ENCODE measurements around the gene ENOSF1. TPM values are rescaled to one million over a fixed set of nuclear protein-coding genes. Genes with fewer than 3 reads are reported as not detected.

ENOSF1 gene
- total RNA-seq, 1 experiment from 2014 or later = 39.2 TPM

DNA sequence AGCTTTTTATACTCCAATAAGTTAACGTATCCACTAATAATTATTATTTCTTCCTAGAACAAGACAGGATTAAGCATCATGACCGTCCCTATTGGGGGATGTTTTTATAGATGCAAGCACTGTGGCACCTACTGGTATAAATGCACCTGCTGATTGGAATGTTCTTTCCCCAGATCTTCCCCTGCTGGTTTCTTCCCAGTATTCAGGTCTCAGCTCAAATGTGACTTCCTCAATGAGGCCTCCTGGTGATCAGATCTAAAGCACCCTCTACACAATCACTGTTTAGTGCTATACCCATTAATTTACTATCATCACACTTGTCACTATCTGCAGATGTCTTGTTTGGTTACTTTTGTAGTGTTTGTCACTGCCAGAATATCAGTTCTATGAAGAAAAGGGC, 58.9 kb downstream of the ENOSF1 start:
- BruUV-seq (replicated peaks) = no TSS peak
- H3K4me3 ChIP-seq (ENCODE audit: low read depth, low read length, poor library complexity, severe bottlenecking) = no peak overlapping the region
- H3K27me3 ChIP-seq (replicated peaks; ENCODE audit: insufficient read depth, low read depth, low read length, poor library complexity) = no peaks in the 10 kb centered on the region
- TF ChIP-seq EZH2 (IDR thresholded peaks at IDR 0.05; ENCODE audit: borderline replicate concordance, low read depth, low read length, poor library complexity, severe bottlenecking) = no peak
- TF ChIP-seq, protein P1, sequence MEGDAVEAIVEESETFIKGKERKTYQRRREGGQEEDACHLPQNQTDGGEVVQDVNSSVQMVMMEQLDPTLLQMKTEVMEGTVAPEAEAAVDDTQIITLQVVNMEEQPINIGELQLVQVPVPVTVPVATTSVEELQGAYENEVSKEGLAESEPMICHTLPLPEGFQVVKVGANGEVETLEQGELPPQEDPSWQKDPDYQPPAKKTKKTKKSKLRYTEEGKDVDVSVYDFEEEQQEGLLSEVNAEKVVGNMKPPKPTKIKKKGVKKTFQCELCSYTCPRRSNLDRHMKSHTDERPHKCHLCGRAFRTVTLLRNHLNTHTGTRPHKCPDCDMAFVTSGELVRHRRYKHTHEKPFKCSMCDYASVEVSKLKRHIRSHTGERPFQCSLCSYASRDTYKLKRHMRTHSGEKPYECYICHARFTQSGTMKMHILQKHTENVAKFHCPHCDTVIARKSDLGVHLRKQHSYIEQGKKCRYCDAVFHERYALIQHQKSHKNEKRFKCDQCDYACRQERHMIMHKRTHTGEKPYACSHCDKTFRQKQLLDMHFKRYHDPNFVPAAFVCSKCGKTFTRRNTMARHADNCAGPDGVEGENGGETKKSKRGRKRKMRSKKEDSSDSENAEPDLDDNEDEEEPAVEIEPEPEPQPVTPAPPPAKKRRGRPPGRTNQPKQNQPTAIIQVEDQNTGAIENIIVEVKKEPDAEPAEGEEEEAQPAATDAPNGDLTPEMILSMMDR (conservative IDR thresholded peaks at IDR 0.05; ENCODE audit: low read depth, low read length) = no peak
- DNase-seq (ENCODE audit: low spot score) = no peak
- H3K36me3 ChIP-seq (ENCODE audit: insufficient read depth, low read length, poor library complexity, severe bottlenecking) = no peaks in the 10 kb centered on the region
- H3K4me1 ChIP-seq (ENCODE audit: insufficient read depth, low read length, poor library complexity, severe bottlenecking) = peaks cover 8% of the 10 kb centered on the region
- intact Hi-C loops (cut with micrococcal nuclease; ENCODE audit: unreplicated experiment) = no loop called here
- no peak overlapping the region for H3K27ac ChIP-seq (ENCODE audit: low read depth, low read length, poor library complexity, severe bottlenecking)
- no peaks in the 10 kb centered on the region for H3K9me3 ChIP-seq (ENCODE audit: low read depth, low read length, poor library complexity, severe bottlenecking)
- POLR2A ChIA-PET (ENCODE audit: low non-redundant PET) = no interaction called here
- CTCF ChIA-PET = no interaction called here

DNA sequence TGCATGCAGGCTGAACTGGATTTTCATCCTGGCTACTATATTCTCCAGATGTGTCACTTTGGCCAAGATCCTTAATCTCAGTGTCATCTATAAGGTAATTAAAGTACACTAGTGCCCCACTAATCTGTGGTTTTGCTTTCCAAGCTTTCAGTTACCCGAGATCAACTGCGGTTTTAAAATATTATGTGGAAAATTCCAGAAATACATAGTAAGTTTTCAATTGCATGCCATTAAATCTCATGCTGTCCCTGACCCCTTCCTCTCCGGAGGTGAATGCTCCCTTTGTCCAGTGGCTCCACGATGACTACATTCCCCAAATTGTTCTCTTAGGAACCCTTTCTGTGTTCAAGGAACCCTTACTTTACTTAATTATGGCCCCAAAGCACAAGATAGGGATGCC, 60.3 kb downstream of the ENOSF1 start:
- POLR2A ChIA-PET (ENCODE audit: low non-redundant PET) = no interaction called here
- no peak for TF ChIP-seq EZH2 (IDR thresholded peaks at IDR 0.05; ENCODE audit: borderline replicate concordance, low read depth, low read length, poor library complexity, severe bottlenecking)
- TF ChIP-seq, protein P1 (conservative IDR thresholded peaks at IDR 0.05; ENCODE audit: low read depth, low read length) = no peak
- no peak for DNase-seq (ENCODE audit: low spot score)
- CTCF ChIA-PET = no interaction called here
- Histone ChIP-seq H3K4me1 (ENCODE audit: insufficient read depth, low read length, poor library complexity, severe bottlenecking) (peaks cover 8% of the 10 kb centered on the region), H3K9me3 (ENCODE audit: low read depth, low read length, poor library complexity, severe bottlenecking) (no peaks in the 10 kb centered on the region), H3K36me3 (ENCODE audit: insufficient read depth, low read length, poor library complexity, severe bottlenecking) (no peaks in the 10 kb centered on the region), H3K27ac (ENCODE audit: low read depth, low read length, poor library complexity, severe bottlenecking) (no peak overlapping the region), H3K27me3 (replicated peaks; ENCODE audit: insufficient read depth, low read depth, low read length, poor library complexity) (no peaks in the 10 kb centered on the region), H3K4me3 (ENCODE audit: low read depth, low read length, poor library complexity, severe bottlenecking) (no peak overlapping the region)
- no TSS peak for BruUV-seq (replicated peaks)
- intact Hi-C loops (cut with micrococcal nuclease; ENCODE audit: unreplicated experiment) = no loop called here

DNA sequence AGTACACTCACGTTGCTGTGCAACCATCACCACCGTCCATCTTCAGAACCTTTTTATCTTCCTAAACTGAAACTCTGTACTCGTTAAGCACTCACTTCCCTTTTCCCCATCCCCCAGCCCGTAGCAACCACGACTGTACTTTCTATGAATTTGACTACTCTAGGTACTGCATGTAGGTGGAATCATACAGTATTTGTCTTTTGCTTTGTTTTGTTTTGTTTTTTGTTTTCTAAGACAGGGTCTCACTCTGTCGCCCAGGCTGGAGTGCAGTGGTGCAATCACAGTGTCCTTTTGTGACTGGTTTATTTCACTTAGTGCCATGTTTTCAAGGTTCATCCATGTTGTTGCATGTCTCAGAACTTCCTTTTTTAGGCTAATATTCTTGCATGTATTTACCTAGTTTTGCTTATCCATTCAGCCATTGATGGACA, 62.0 kb downstream of the ENOSF1 start:
- POLR2A ChIA-PET (ENCODE audit: low non-redundant PET) = no interaction called here
- CTCF ChIA-PET = no interaction called here

More for the DNA sequence above, 62.0 kb downstream of the ENOSF1 start:
- Histone ChIP-seq H3K9me3 (ENCODE audit: low read depth, low read length, poor library complexity, severe bottlenecking) (no peaks in the 10 kb centered on the region), H3K4me1 (ENCODE audit: insufficient read depth, low read length, poor library complexity, severe bottlenecking) (peaks cover 8% of the 10 kb centered on the region), H3K36me3 (ENCODE audit: insufficient read depth, low read length, poor library complexity, severe bottlenecking) (no peaks in the 10 kb centered on the region), H3K4me3 (ENCODE audit: low read depth, low read length, poor library complexity, severe bottlenecking) (no peak overlapping the region), H3K27ac (ENCODE audit: low read depth, low read length, poor library complexity, severe bottlenecking) (no peak overlapping the region), H3K27me3 (replicated peaks; ENCODE audit: insufficient read depth, low read depth, low read length, poor library complexity) (no peaks in the 10 kb centered on the region)
- BruUV-seq (replicated peaks) = no TSS peak
- intact Hi-C loops (cut with micrococcal nuclease; ENCODE audit: unreplicated experiment) = no loop called here
- no peak for DNase-seq (ENCODE audit: low spot score)
- no peak for TF ChIP-seq EZH2 (IDR thresholded peaks at IDR 0.05; ENCODE audit: borderline replicate concordance, low read depth, low read length, poor library complexity, severe bottlenecking)
- TF ChIP-seq, protein P1 (conservative IDR thresholded peaks at IDR 0.05; ENCODE audit: low read depth, low read length) = no peak

Data from A673 (cell line).